Tibial nerve (tissue), 4 donors: Measurements from ENCODE around the gene TJP1. TPM values are rescaled to one million over a fixed set of nuclear protein-coding genes. Genes with fewer than 3 reads are reported as not detected.

ENCODE experiments used
- DNase-seq, 2 donors: peaks; one replicate each; pipeline ENCODE4 v3.0.0-alpha.2; 2019; ENCODE audit warnings: low spot score in 2 of 2
- H3K27ac ChIP-seq, 4 donors: fragments of 200-600 bp; sonication (generic) in 3 of 4; one replicate each; pipeline ENCODE4 v1.5.1; 2017 to 2019; ENCODE audit warnings: mild to moderate bottlenecking in 1 of 4
- H3K27me3 ChIP-seq, 2 donors: fragments of 200-600 bp; sonication (generic) in 1 of 2; one replicate each; pipeline versions ENCODE4 v1.5.1 to v1.6.0; 2017 to 2019
- H3K36me3 ChIP-seq, 3 donors: fragments of 200-600 bp; sonication (generic); one replicate each; pipeline ENCODE4 v1.5.1; 2018 to 2019
- H3K4me1 ChIP-seq, 4 donors: fragments of 200-600 bp; sonication (generic) in 3 of 4; one replicate each; pipeline ENCODE4 v1.5.1; 2017 to 2019
- H3K4me3 ChIP-seq, 4 donors: fragments of 200-600 bp; sonication (generic) in 3 of 4; one replicate each; pipeline ENCODE4 v1.5.1; 2017 to 2019; ENCODE audit warnings: mild to moderate bottlenecking in 1 of 4, moderate library complexity in 1 of 4
- H3K9me3 ChIP-seq, 4 donors: fragments of 200-600 bp; sonication (generic) in 3 of 4; one replicate each; pipeline ENCODE4 v1.5.1; 2017 to 2019
- CTCF ChIP-seq, 5 experiments: fragments of 200-600 bp in 3 of 5; fragments of 450-650 bp in 2 of 5; sonication (generic) in 3 of 5; IDR thresholded peaks; one replicate each; pipeline ENCODE4 v1.5.1; 2016 to 2019; ENCODE audit warnings: antibody characterized with exemption in 5 of 5, mild to moderate bottlenecking in 3 of 5, moderate library complexity in 2 of 5
- EP300 ChIP-seq, 2 donors: sonication (generic); formaldehyde crosslinking; IDR thresholded peaks; one replicate each; pipeline ENCODE4 v1.6.1; 2017; ENCODE audit warnings: antibody characterized with exemption in 2 of 2, mild to moderate bottlenecking in 1 of 2
- POLR2A ChIP-seq, 2 donors: fragments of 450-650 bp; IDR thresholded peaks; one replicate each; pipeline ENCODE4 v1.6.1; 2017; ENCODE audit warnings: antibody characterized with exemption in 2 of 2, mild to moderate bottlenecking in 2 of 2, moderate library complexity in 2 of 2
- WGBS, 2 donors: methylation state at CpG; one replicate each; pipeline ENCODE4 v1.1.5; 2018; 5-methylcytosine and 5-hydroxymethylcytosine counted together
- total RNA-seq, 4 donors: library from RNA; depleted of rRNA; stranded (reverse); fragments of >200 nt; gene quantifications; one replicate each; pipeline ENCODE4 v1.1.0, GENCODE V29; 2016

The TJP1 gene
- total RNA-seq, 4 donors from 2014 or later, result 163 to 416 (median 403) TPM

- Histone ChIP-seq H3K9me3 (no peaks in the 10 kb centered on the region), H3K4me3 (no peak overlapping the region), H3K27me3 (no peaks in the 10 kb centered on the region), H3K36me3 (peaks cover 0 to 59% (median 0%) of the 10 kb centered on the region in 3 donors), H3K4me1 (peaks cover 0 to 56% (median 10%) of the 10 kb centered on the region in 4 donors), H3K27ac (no peak overlapping the region)
- no peak for TF ChIP-seq CTCF (IDR thresholded peaks at IDR 0.05)
- TF ChIP-seq POLR2A (IDR thresholded peaks at IDR 0.05), result no peak
- 88 to 89% methylated on average over 2 of the region's 2 CpGs for WGBS, 2 donors
- no peak for DNase-seq
Observed at GRCh38 chr15:29770796-29771195, 51.5 kb downstream of the TJP1 start.

GRCh38 chr15:29765898-29766527 is 56.3 kb downstream of the TJP1 start:
- no peak overlapping the region for H3K4me3 ChIP-seq
- no peak overlapping the region for H3K27ac ChIP-seq
- H3K27me3 ChIP-seq, result no peaks in the 10 kb centered on the region
- no peaks in the 10 kb centered on the region for H3K9me3 ChIP-seq
- TF ChIP-seq POLR2A (IDR thresholded peaks at IDR 0.05) (no peak), EP300 (IDR thresholded peaks at IDR 0.05) (no peak), CTCF (IDR thresholded peaks at IDR 0.05) (no peak)
- 58 to 60% methylated on average over 8 of the region's 8 CpGs for WGBS, 2 donors
- peak in 1 of 2 donors; percentile 9 for DNase-seq
- peaks cover 0 to 25% (median 0%) of the 10 kb centered on the region in 4 donors for H3K4me1 ChIP-seq
- peaks cover 0 to 83% (median 0%) of the 10 kb centered on the region in 3 donors for H3K36me3 ChIP-seq

DNA sequence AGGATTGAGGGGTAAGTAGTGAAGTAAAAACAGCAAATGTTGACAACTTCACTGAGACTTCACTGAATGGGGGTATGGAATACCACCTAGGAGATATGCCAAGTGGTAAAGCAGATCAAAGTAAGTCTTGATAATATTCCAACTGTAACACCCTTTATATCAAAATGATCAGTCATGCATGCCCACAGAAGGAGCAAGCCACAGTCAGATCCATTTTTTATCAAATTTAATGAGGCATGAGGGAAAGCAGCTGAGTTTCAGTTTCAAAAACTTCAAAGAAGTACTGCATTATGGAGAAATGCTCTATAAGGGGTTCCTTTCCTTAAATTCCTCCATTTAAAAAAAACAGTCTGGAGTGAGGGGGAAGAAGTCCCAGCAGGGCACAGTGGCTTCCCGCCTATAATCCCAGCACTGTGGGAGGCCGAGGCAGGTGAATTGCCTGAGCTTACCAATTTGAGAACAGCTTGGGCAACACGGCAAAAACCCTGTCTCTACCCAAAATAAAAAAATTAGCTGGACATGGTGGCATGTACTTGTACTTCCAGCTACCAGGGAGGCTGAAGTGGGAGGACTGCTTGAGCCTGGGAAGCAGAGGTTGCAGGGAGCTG is 56.9 kb downstream of the TJP1 start:
- Histone ChIP-seq H3K4me1 (peaks cover 0 to 25% (median 0%) of the 10 kb centered on the region in 4 donors), H3K9me3 (no peaks in the 10 kb centered on the region), H3K27ac (no peak overlapping the region), H3K4me3 (no peak overlapping the region), H3K36me3 (peaks cover 0 to 85% (median 0%) of the 10 kb centered on the region in 3 donors), H3K27me3 (no peaks in the 10 kb centered on the region)
- no peak for DNase-seq
- TF ChIP-seq POLR2A (IDR thresholded peaks at IDR 0.05), result no peak
- TF ChIP-seq EP300 (IDR thresholded peaks at IDR 0.05), result no peak
- no peak for TF ChIP-seq CTCF (IDR thresholded peaks at IDR 0.05)
- 79 to 85% methylated on average over 3 of the region's 3 CpGs for WGBS, 2 donors

DNA sequence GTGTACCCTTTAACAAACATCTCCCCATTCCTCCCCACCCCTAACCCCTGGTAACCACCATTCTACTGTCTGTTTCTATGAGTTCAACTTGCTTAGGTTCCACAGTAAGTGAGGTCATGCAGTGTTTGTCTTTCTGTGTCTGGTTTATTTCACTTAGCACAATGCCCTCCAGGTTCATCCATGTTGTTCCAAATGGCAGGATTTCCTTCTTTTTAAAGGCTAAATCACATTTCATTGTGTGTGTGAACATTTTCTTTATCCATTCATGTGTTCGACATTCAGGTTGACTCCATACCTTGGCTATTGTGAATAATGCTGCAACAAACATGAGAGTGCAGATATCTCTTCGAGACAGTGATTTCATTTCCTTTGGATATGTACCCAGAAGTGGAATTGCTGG is 62.7 kb downstream of the TJP1 start:
- H3K27ac ChIP-seq, result no peak overlapping the region
- H3K4me3 ChIP-seq, result no peak overlapping the region
- H3K9me3 ChIP-seq, result no peaks in the 10 kb centered on the region
- peaks cover 0 to 53% (median 0%) of the 10 kb centered on the region in 3 donors for H3K36me3 ChIP-seq
- H3K4me1 ChIP-seq, result peaks cover 0 to 31% (median 5%) of the 10 kb centered on the region in 4 donors
- TF ChIP-seq CTCF (IDR thresholded peaks at IDR 0.05) (no peak), EP300 (IDR thresholded peaks at IDR 0.05) (no peak), POLR2A (IDR thresholded peaks at IDR 0.05) (no peak)
- no peaks in the 10 kb centered on the region for H3K27me3 ChIP-seq
- DNase-seq, result no peak
- WGBS, 2 donors, result 92 to 93% methylated on average over 2 of the region's 2 CpGs
